Right ventricle myocardium inferior (tissue), 1 donor: ENCODE results near the gene SOS1. TPM values are rescaled to one million over a fixed set of nuclear protein-coding genes. Genes with fewer than 3 reads are reported as not detected.
A peak's percentile ranks its signal among the peaks of the same experiment; 100 is the strongest.

Experiments used
- ATAC-seq: fragments of 200-7000 bp; cut with Tn5 transposase; one replicate; pipeline ENCODE4 v1.9.1; 2020; ENCODE audit warnings: mild to moderate bottlenecking, moderate library complexity
- DNase-seq: peaks from one replicate; pipeline ENCODE4 v3.0.0; 2021; ENCODE audit errors: missing footprints
- intact Hi-C: fragments of 100-400 bp; cut with DNase I; formaldehyde crosslinking; loops from one replicate; pipeline ENCODE4 v1.11.0; 2022
- total RNA-seq: library from RNA; stranded (reverse); fragmentation: NEBNext Ultra II Directional; extraction: Animal tissue kit (Norgen Biotek cat#: 25700); gene quantifications from one replicate; pipeline ENCODE4 v1.2.1, GENCODE V29; 2021
- donor health status: DM: no; HTN: yes; CAD: no; lungs with severe emphysema.

SOS1 gene
- total RNA-seq, 1 donor from 2014 or later: 23.8 TPM

DNA sequence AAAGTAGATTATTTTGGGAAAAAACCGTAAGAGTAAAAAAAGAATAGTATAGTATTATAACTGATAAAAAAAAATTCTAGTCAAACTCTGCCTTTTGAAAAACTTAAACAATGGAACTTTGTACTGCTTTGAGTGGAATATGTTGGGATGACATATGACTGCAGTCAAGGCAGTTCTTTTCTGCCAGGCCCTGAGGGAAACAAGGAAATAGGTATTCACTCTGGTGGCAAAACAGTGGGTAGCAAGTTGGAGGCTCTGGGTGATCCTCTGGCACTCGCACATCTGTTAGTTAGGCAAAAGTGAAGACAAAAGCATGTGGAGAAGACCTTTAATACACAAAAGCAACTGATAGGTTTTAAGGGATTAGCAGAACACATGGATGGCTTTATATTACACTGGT, 129.0 kb downstream of the SOS1 start:
- intact Hi-C loops: no loop called here
- ATAC-seq (no peak), DNase-seq (no peak)

GRCh38 chr2:38988716-38989115, 132.1 kb downstream of the SOS1 start:
- DNase-seq (no peak), ATAC-seq (no peak)
- intact Hi-C loops: no loop called here

GRCh38 chr2:38982498-38982897, 138.4 kb downstream of the SOS1 start:
- ATAC-seq (no peak), DNase-seq (no peak)
- intact Hi-C loops: no loop called here

DNA sequence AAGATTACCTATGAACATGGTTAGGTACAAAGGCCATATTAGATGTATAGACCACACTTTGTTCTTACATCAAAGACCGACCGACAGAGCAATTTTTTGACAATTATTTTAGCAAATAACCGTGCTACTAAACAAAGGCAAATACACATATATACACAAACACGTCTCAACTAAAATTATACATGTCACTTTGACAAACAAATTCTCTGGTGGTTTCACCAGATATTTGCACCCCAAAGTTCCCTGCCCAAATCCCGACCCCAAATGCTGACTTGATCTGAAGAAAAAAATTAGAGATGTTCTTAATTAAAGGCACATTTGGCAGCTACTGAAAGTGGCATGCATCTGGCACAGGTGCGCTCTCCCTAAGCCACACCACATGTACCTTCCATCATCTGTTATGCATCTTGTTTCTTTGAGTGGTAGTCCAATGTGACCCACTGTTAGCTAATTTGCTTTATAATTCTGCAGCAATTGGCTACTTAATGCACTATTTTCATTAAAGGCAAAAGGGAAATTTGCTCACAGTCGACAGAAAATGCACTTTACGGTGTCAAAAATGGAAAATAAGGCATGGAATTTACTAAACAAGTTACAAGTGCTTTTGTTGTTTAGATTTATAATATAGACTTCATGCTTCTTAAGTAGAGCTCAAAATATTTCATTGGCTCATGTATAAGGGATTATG, 139.0 kb downstream of the SOS1 start:
- DNase-seq (no peak), ATAC-seq (no peak)
- intact Hi-C loops: no loop called here

DNA sequence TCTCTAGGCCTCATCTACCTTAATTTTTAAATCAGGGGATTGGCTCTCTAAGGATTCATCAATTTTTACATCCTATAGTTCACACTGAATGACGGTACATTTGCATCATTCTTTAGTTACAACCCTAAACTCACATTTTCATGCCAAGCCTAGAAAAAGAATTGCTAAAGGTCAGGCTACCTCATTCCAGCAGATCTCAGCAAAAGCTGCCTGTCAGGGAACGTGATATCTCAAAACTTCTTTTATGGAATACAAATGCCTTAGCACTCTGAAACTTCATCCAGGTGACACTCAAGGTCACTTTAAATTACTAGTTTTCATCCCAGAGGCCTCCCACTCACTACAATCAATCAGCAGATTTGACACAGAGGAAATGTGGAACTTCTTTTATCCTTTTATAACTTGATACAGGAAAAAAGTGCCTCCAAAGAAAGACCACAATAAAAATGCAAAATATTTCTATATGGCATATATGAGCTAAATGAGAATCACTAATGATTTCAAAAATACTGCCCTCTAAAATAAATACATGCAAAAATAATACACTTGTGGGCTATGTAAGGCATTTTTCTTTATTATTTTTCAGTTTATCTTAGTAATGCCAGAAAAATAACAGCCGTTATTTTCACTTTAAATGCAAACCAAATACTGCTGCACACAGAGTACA, 139.7 kb downstream of the SOS1 start:
- ATAC-seq (no peak), DNase-seq (no peak)
- intact Hi-C loops: no loop called here

- intact Hi-C loops: no loop called here
- DNase-seq (no peak), ATAC-seq (no peak)
These were observed 141.9 kb downstream of the SOS1 start for GRCh38 chr2:38978908-38979307.

DNA sequence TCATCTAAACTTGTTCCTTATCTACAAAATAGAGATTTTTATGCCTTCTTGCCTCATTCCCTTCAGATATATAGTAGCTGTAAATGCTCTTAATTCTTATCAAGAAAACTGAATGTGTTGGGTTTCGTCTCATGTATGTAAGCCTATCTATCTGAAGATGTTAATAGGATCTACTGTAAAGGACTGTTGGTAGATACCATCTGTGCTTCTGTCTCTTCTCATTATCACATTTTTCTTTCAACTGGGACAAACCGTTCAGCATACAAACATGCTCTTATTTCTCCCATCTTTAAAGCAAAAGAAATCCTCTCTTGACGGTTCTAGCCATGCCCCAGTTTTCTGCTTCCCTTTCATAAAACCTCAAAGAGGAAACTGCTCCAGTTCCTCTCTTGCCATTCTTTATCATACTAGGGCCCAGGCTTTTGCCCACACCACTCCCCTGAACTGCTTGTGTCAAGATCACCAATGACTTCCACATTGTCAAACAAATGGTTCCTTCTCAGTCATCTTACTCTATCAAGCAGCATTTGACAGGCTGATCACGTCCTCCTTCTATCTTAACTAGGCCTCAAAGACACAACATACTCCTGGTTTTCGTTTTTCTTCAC, 142.5 kb downstream of the SOS1 start:
- DNase-seq (no peak), ATAC-seq (no peak)
- intact Hi-C loops: no loop called here

GRCh38 chr2:38977047-38977446, 143.8 kb downstream of the SOS1 start:
- intact Hi-C loops: no loop called here
- DNase-seq (no peak), ATAC-seq (no peak)

- intact Hi-C loops: no loop called here
- ATAC-seq: no peak
- DNase-seq: no peak
These were observed 145.8 kb downstream of the SOS1 start for GRCh38 chr2:38975042-38975441.

DNA sequence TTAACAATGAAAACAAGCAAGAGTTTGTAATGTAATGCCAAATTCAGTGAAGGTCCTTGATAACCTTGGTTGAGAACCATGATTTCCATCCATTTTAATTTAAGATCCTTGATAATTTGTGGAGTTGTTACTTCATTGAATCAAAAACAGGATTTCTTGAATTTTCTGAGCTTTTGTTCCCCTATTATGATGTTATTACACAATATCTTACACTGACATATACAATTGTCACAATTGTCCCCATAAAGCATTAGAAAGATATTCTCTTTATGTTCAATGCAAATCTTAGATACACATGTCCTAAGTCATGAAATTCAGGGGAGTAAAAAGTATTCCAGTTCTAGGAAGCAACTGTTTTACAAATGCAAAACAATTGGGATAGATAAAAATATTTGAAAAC, 147.6 kb downstream of the SOS1 start:
- intact Hi-C loops: no loop called here
- no peak for ATAC-seq
- DNase-seq: no peak

DNA sequence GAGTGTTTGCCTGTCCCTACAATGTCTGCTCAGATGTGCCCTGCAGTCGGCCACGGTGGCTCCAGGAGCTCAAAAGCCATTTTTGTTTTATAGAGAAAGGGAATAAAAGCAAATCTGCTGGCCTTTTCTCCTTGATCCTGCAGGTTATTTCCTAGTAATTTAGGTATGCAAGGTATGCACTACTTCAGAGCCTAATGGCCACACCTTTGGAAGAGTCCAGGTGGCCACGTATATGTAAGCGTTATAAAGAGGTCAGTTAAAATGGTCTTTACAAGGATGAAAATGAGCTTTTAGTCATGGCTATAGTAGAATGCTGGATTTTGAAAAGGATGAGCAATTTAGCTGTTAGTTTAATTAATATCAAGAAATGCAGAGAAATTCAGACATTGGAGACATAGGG, 149.5 kb downstream of the SOS1 start:
- intact Hi-C loops: no loop called here

GRCh38 chr2:38968021-38968420, 152.8 kb downstream of the SOS1 start:
- ATAC-seq: no peak
- intact Hi-C loops: no loop called here
- DNase-seq: no peak

More for the DNA sequence above, 149.5 kb downstream of the SOS1 start:
- DNase-seq (no peak), ATAC-seq (no peak)

- ATAC-seq: no peak
- DNase-seq: no peak
These were observed 154.2 kb downstream of the SOS1 start for GRCh38 chr2:38966678-38967077.

DNA sequence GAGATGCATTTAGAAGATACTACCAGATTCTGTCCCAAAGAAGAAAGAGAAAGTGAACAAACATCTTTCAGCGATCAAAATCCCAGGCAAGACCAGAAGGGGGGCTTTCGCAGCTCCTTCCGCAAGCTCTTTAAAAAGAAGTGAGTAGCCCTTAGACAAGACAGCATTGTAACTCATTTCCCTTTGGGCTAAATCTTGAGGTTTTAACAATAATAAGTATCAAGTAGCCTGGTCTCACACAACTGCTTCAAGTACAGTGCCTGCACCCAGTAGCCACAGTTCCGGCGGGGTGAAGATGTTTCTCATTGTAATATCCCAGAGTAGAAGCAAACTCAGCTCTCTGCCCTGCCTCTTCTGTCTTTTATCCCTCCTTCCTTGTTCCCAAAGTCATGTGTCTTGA, 154.8 kb downstream of the SOS1 start:
- intact Hi-C loops: no loop called here
- no peak for ATAC-seq
- no peak for DNase-seq

More at GRCh38 chr2:38966678-38967077, 154.2 kb downstream of the SOS1 start:
- intact Hi-C loops: no loop called here

GRCh38 chr2:38960609-38961320, 160.1 kb downstream of the SOS1 start:
- ATAC-seq: no peak
- no peak for DNase-seq
- intact Hi-C loops: no loop called here

DNA sequence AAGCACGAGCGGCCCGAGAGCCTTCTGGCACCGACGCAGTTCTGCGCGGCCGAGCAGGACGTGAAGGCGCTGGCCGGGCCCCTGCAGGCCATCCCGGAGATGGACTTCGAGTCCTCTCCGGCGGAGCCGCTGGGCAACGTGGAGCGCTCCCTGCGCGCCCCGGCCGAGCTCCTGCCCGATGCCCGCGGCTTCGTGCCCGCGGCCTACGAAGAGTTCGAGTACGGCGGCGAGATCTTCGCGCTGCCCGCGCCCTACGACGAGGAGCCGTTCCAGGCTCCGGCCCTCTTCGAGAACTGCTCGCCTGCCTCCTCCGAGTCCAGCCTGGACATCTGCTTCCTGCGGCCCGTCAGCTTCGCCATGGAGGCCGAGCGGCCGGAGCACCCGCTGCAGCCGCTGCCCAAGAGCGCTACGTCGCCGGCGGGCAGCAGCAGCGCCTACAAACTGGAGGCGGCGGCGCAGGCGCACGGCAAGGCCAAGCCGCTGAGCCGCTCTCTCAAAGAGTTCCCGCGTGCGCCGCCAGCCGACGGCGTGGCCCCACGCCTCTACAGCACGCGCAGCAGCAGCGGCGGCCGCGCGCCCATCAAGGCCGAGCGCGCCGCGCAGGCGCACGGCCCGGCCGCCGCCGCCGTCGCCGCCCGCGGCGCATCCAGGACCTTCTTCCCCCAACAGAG, 160.8 kb downstream of the SOS1 start:
- intact Hi-C loops: no loop called here
- ATAC-seq (peak; percentile 96), DNase-seq (peak; percentile 93)

- intact Hi-C loops: no loop called here
- ATAC-seq (no peak), DNase-seq (no peak)
These were observed 161.4 kb downstream of the SOS1 start for GRCh38 chr2:38959466-38959865.

DNA sequence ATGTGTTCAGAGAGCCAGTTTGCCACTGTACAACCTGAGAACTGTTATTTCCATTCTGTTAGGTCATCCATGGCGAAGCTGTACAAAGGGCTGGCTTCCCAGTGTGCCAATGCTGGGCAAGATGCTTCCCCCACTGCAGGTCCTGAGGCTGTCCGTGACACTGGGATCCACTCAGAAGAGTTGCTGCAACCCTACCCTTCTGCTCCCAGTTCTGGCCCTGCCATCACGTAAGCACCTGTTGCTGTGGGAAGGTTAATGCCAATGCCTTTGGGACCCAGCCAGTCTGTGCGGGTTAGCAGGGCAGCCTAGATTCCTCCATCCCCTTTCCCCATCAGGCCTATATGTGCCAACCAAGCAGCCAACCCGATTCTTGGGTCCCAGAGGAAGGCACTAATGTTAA, 162.9 kb downstream of the SOS1 start:
- no peak for ATAC-seq

GRCh38 chr2:38951766-38952165, 169.1 kb downstream of the SOS1 start:
- ATAC-seq (no peak), DNase-seq (no peak)
- intact Hi-C loops: no loop called here

More for the DNA sequence above, 162.9 kb downstream of the SOS1 start:
- intact Hi-C loops: no loop called here
- no peak for DNase-seq
